HG03432 (cell line): ENCODE results near the gene BICRA.
A peak's percentile ranks its signal among the peaks of the same experiment; 100 is the strongest.
"Not testable (repeated sequence)": the region's sequence is repeated elsewhere in the genome, so short reads cannot be mapped to it uniquely, and the experiment has no call there.

Experiments used
- ATAC-seq: cut with Tn5 transposase; IDR thresholded peaks from one replicate; pipeline ENCODE4 v1.9.1; 2021; ENCODE audit warnings: mild to moderate bottlenecking, moderate library complexity; ENCODE audit not compliant: unreplicated experiment

Gene BICRA

GRCh38 chr19:47608969-47609905, at the start of gene BICRA:
Gene BICRA (plus strand): TSS chr19:47609134. CDS start chr19:47673575, 64,441 bp downstream.
- peak; percentile 51 for ATAC-seq

DNA sequence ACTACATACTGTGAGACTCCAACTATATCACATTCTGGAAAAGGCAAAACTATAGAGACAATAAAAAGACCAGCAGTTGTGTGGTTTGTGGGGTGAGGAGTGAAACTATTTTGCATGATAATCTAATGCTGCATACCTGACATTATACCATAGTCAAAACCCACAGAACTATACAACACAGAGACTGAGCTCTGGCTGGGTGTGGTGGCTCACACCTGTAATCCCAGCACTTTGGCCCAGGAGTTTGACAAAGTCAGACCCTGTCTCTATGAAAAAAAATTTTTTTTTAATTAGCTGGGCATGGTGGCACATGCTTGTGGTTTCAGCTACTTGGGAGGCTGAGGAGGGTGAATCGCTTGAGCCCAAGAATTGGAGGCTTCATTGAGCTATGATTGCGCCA, 47.9 kb upstream of the BICRA start:
- ATAC-seq, result no peak

GRCh38 chr19:47561440-47562057, 47.4 kb upstream of the BICRA start:
- no peak for ATAC-seq

DNA sequence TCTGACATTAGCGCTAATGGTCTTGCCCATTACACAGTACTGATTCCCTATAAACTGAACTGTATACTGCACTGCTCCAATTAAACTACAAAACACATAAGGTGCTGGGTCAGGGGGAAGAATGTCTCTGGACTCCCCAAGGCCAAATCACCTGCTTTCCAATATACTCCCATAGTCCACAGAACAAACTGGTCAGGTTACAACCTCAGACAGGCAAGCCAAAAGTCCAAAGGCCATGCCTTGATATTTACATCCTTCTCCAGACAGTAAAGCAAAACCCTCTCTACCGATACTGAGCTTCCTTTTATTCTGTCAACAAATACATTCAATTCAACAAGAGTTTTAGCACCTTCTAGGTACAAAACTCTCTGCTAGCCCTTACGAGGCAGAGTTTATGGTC, 44.9 kb upstream of the BICRA start:
- ATAC-seq, result no peak

DNA sequence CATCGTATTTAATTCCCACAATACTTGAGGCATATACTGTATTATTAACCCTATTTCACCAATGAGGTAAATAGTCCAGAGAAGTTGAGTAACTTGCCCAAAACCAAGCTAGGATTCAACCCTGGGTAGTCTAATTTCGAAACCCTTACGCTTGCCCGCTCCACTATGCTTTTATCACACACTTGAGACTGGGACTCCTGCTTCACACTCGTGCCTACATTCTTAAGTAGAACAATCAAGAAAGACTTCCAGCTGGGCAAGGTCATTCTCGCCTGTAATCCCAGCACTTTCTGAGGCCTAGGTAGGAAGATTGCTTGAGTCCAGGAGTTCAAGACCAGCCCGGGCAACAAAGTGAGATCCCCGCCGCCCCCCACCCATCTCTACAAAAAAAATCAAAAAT, 39.6 kb upstream of the BICRA start:
- no peak for ATAC-seq

DNA sequence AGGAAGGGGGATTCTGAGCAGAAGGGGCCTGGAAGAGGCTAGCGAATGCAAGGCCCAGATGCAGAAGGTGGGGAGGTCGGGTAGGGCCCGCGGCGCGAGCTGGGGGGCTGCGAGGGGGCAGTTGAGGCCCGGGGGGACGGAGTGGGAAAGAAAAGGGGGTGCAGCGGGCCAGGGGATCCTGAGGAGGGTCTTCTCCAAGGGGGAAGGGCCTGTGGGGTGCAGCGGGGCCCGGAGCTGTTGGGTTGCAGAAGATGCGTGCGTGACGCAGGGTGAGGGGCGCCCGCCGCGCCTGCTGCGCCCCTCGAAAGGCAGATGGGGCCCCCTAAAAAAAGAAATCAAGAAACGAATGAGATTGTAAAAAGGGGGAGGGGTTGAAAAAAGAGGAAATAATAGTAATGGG, 36.3 kb upstream of the BICRA start:
- ATAC-seq, result no peak

DNA sequence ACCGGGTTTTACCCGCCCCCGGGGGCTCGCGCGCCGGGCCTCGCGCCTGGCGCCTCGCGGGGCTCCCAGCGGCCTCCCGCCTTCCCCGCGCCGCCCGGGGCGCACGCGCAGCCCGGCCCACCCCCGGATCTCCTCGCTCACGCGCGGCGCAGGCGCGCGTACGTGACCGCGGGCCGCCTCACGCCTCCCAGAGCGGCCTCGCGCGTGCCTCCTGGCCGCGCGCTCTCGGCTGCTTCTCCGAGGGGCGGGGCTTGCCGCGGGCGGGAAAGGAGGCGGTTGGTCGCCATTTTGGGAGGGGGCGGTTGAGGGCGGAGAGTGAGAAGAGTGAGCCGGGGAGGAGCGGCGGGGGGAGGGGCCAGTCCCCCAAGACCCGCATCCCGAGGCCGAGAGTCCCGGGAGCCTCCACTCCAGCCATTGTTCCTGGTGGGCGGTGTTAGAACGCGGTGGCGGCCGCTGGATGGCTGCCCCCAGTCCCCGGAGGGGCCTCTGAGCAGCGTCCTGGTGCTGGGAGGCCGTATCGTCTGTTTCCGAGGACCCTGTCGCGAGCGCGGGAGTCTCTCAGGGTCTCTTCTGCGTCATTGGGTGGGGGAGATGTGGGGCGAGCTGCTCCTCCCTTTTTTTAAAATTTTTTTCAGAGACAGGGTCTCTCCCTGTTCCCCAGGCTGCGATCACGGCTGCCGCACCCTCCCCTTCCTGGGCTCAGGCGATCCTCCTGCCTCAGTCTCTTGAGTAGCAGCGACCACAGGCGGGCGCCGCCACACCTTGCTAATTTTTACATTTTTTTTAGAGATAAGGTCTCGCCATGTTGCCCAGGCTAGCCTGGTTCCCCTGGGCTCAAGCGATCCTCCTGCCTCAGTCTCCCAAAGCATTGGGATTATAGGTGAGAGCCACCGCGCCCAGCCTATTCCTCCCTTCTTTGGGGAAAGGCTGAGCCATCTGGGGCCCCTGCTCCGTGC, 35.6 kb upstream of the BICRA start, which contains the start of gene ZNF541:
Gene ZNF541 (minus strand): TSS at position 78 of the 956 bp plus-strand sequence. CDS start 17,292 bp downstream, outside the sequence.
- no peak for ATAC-seq

DNA sequence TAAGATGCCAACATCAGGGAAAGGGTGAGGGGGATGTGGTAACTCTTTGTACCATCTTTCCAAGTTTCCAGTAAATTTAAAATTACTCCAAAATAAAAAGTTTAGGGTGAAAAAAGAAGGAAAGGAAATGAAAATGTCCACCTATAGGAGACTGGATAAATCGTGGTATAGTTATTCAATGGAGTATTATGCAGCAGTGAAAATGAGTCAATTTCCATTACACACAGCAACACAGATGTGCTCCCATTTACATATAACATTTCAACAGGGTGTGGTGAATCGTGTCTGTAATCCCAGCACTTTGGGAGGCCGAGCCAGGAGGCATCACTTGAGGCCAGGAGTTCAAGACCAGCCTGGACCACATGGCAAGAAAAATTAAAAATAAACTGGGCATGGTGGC, 28.5 kb upstream of the BICRA start:
- no peak for ATAC-seq

DNA sequence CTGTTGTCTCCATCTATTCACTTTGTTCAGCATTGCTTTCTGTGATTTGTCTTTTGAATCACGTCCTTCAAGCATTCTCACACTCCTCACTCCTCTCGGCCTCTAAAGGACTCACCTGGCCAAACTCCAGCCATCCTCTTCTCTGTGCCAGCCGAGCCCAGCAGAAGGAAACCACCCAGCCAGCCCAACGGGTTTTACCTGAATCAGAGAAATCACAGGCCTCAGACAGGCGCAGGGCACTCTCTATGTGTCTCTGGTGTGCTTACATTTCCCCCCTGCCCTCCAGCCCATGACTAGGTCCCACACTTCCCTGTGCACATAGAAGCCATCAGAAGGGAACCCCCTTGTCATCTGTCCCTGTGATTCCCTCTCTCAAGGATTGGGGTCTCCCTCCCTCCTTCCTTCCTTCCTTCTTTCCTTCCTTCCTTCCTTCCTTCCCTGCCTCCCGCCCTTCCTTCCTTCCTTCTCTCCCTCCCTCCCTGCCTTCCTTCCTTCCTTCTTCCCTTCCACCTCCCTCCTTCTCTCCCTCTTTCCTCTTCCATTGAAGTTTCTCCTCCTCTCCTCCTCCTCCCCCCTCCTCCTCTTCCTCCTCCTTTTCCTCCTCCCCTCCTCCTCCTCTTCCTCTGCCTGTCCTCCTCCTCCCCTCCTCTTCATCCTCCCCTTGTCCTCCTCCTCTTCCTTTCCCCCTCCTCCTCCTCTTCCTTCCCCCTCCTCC, 27.2 kb upstream of the BICRA start:
- no peak for ATAC-seq

DNA sequence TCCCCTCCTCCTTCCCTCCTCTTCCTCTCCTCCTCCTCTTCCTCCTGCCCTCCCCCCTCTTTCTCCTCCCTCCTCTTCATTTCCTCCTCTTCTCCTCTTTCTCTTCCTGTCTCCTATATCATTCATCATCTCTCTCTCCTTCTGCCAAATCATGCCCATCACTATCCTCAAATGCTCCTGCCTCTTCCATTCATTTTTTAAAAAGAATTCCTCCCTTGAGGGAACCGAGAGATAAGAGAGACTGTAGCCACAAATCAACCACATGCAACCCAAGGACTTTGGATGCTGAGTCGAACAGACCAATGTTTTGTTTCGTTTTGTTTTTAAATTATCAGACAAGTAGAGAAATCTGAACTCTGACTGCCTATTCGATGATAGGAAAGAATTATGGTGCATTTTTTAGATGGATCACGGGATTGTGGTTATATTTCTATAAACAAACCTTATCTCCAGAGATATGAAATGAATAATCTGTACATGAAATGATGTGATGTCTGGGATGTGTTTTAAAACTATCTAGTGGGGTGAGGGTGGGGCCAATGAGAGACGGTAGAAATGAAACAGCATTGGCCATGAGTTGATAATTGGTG, 26.5 kb upstream of the BICRA start:
- ATAC-seq, result no peak

DNA sequence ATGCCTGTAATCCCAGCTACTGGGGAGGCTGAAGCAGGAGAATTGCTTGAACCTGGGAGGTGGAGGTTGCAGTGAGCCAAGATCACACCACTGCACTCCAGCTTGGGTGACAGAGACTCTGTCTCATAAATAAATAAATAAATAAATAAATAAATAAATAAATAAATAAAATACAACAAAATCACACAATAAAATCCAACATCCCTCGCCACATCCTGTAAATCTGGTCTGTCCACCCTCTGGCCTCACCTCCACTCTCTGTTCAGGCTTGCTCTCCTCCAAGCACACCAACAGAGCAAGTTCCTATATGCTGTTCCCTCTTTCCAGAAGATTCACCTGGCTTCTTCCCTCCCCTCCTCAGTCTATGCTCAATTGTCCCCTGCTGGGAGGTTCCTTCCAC, 25.8 kb upstream of the BICRA start:
- ATAC-seq, result not testable (repeated sequence)

DNA sequence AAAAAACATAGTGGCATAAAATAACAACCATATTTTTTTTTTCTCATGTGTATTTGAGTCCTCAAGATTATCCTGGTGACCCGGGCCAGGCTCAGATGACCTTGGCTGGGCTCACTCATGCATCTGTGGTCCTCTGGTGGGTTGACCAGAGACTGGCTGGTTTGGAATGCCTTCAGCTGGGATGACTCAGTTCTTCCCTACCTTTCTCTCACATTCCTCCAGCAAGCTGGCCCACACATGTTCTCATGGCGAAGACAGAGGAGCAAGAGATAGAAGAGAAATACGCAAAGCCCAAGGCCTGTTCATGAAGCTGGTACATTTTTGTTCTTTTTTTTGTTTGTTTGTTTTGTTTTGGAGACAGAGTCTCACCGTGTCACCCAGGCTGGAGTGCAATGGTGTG, 21.6 kb upstream of the BICRA start:
- ATAC-seq, result no peak

DNA sequence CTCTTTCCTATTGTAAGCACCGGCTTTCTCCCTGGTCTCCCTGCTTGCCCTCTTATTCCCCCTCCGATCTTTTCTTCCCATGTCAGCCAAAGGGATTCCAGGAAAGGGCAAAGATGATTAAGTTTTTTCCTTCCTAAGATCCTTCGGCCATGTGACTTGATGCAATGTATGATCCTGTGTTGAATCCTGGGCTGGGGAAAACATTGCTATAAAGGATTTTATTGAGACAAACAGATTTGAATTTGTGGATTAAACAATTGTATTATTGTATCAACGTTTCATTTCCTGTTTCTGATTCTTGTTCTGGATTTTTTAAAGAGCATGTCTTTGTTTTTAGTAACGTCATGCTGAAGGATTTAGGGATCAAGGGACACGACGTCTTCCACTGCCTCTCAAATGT, 19.1 kb upstream of the BICRA start:
- ATAC-seq, result no peak

DNA sequence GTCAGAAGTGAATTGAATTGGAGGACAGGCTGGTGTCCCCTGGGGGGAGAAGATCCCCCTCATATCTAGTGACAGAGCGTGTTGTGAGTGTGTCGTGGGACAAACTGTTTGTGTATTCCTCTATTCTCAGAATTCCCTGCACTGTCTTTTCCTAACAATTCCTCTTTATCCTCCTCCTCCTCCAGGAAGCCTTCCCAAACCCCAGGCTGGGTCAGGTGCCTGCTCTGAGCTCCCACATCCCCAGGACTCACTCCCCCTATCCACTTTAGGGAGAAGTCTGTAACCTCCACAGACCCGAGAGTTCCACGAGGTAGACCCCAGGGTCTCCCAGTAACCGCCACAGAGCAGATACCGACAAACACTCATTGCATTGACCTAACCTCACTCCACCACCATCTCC, 15.1 kb upstream of the BICRA start:
- no peak for ATAC-seq

- no peak for ATAC-seq
Observed at GRCh38 chr19:47595944-47596343, 13.0 kb upstream of the BICRA start.

GRCh38 chr19:47598407-47599349, 10.3 kb upstream of the BICRA start:
- no peak for ATAC-seq

GRCh38 chr19:47599671-47600245, 9.2 kb upstream of the BICRA start:
- ATAC-seq, result not testable (repeated sequence)
